Neural progenitor cell (in vitro differentiated cells): ENCODE data around the gene AADACL2.

Source experiments
- CTCF ChIP-seq: fragments of 200-600 bp; sonication (generic); IDR thresholded peaks from 2 replicates; pipeline ENCODE4 v1.5.1; 2017; ENCODE audit warnings: antibody characterized with exemption, mild to moderate bottlenecking
- EZH2 ChIP-seq: fragments of 200-600 bp; sonication (generic); IDR thresholded peaks from 2 replicates; pipeline ENCODE4 v1.6.1; 2017; ENCODE audit warnings: antibody characterized with exemption, mild to moderate bottlenecking, moderate library complexity
- EZH2phosphoT487 ChIP-seq: fragments of 200-600 bp; sonication (generic); IDR thresholded peaks from 2 replicates; pipeline ENCODE4 v1.6.1; 2017; ENCODE audit warnings: antibody characterized with exemption

- TF ChIP-seq CTCF (no peak), EZH2 (no peak), EZH2phosphoT487 (no peak)
Measured at GRCh38 chr3:151722856-151723255, 10.9 kb upstream of the AADACL2 start.
